COLO668 (cell line): ENCODE data around the gene HCFC1R1.

Source experiments
- DNase-seq: peaks from one replicate; lab custom pipeline; 2025; ENCODE audit not compliant: unreplicated experiment; lab: John Stamatoyannopoulos, UW

The HCFC1R1 gene

GRCh38 chr16:3004319-3004718, 19.4 kb downstream of the HCFC1R1 start:
- DNase-seq: peak; percentile 65

DNA sequence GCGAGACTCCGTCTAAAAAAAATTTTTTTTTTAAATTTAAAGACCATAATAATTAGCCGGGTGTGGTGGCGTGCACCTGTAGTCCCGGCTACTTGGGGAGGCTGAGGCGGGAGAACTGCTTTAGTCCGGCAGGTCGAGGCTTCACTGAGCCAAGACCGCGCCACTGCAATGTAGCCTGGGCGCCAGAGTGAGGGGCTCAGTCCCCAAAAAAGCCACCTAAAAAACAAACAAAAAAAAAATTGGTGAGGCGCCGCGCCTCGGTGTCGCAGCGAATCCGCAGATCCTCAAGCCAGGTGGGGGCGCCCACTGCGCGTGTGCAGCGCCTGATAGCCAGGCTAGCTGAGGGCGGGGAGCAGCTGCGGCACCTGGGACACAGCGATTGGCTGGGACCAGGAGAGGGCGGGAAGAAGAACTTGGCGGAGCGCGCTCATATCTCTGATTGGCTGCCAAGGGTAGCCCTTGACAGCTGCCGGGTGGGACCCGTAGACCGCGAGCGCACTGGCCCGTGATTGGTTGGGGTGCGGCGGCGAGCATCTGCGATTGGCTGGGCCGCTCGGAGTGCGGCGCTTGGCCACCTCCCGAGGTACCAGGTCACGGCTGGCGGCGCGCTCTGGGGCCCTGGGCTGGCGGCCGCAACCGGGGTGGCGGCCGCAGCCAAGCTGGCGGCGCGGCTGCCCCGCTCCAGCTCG, 20.0 kb downstream of the HCFC1R1 start:
- DNase-seq: peak; percentile 98

GRCh38 chr16:3001316-3001715, 22.4 kb downstream of the HCFC1R1 start:
- DNase-seq: no peak

DNA sequence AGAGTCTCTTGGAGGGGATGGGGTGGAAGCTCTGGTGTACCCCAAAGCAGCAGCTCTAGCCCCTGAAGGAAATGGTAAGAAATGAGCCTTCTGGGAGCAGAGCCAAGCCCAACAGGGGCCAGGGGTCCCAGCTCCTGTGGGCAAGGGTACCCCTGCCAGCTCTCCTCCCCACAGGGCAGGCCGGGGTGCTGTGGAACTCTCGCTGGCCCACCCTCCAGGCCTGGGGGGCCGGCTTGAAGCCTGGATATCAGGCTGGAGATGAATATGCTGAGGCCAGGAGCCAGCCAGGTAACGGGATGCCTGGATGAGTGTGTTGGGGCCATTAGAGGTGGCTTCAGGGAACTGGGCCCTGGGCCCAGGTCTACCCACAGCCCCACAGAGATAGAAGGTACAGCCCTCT, 23.2 kb downstream of the HCFC1R1 start:
- no peak for DNase-seq

DNA sequence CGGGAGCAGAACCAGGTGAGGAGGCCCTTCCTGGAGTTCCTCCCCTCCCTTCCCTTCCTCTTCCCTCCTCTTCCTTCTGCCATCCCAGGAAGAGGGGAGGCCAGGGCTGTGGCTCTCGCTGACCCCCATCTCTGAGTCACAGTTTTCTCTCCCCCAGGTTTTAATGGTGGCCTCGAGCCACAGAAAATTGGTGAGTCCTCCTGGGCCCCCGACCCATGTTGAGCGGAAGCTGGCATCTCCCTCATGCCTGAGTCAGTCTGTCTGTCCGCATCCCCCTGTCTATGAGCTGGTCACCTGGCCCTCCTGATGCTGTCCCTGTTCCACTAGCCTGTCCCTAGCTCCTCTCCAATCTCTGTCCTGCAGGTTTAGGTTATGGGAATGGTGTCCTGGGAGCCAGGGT, 23.8 kb downstream of the HCFC1R1 start:
- no peak for DNase-seq

GRCh38 chr16:2996298-2996697, 27.4 kb downstream of the HCFC1R1 start:
- no peak for DNase-seq

- DNase-seq: no peak
Measured at GRCh38 chr16:2992383-2993081, 31.2 kb downstream of the HCFC1R1 start.

DNA sequence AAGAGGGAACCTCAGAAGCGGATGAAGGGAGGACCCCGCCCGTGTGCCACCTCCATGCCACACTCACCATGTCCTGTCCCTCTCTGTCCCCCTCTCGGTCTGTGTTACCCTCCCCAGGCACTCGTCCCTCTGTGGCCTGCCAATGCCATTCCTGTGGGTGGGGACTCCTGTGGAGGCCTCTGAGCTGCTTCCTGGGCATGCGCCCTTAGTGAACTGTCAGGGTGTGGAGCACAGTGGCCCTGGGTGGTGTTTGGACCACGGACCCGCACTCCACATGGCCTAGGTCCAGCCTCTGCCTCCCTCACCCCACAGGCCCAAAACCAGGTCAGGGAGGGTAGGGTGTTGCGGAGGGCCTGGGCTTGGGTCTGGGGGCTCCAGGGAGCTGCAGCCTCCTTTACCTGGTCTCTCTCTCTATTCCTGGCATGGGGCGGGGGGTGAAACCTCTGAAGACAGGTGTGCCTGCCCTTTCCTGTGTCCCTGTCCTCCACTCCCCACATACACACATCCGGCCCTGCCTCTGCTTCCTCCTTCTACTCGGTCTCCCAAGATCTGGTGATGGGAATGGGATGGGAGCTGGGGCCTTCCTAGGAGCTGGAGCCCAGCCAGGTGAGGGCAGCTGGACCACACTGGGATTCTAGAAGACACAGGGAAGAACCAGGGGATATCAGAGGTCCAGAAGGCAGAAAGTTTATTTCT, 32.0 kb downstream of the HCFC1R1 start:
- no peak for DNase-seq

DNA sequence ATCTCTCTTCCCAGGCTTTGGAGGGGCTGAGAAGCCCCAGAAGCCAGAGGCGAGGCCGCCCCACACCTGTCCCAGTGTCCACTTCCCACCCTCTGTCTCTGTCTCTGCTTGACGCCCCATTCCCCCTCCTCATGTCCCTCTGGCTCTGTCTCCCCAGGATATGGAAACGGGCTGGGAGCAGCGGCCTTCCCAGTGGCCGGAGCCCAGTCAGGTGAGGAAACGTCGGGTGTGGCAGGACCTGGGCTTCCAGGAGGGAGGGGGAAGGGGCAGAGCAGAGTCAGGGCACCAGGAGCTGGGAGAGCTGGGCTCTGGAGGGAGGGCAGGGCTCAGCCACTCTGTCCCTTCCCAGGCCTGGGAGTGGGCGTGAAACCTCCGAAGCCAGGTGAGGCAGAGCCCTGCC, 32.9 kb downstream of the HCFC1R1 start:
- no peak for DNase-seq

GRCh38 chr16:2988590-2989099, 35.1 kb downstream of the HCFC1R1 start:
- DNase-seq: no peak

- DNase-seq: no peak
Measured at GRCh38 chr16:2987833-2988232, 35.9 kb downstream of the HCFC1R1 start.

GRCh38 chr16:2987286-2987685, 36.5 kb downstream of the HCFC1R1 start:
- DNase-seq: no peak

DNA sequence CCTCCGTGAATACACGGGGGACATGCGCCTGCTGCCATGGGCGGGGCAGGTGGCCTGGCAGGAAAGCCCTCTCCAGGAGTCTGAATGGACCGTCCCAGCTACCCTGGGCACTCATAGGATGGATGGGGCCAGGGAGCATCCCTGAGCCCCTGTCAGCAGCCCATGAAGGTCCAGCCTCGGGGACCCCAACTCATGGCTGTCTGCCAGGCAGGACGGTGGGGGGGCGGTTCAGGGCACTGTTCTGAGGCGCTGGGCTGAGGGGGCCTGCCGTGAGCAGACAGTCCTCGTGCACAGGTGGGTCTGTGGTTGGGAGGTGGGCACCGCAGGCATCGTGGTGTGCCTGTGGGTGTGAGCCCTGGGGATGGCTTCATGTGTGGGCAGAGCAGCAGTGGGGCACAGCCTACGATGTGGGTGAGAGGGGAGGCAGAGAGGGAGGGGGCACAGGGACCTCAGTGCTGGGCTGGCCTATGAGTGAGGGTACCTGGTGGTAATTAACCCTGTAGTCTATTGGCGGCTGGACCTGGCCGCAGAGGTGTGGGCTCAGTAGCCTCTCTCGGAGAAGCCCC, 37.0 kb downstream of the HCFC1R1 start:
- peak; percentile 34 for DNase-seq

GRCh38 chr16:2985893-2986355, 37.8 kb downstream of the HCFC1R1 start:
- peak; percentile 18 for DNase-seq

DNA sequence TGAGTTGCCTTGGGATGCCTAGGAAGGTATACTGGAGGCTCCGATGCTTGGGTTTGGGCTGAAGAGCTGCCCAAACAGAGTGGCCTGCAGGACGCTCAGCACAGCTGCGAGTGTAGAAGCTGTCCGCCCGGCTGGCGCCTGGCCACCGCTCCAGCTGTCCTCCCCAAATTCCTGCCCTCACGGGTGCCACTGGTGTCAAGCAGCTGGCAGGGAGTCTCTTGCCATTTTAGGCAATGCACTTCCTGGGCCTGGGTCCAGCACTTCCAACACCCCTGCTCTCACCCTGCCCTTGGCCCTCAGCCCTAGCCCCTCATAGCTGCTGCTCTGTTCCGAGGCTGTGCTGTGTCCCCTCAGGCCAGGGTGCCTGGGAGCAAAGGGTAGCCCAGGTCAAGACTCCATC, 38.3 kb downstream of the HCFC1R1 start:
- DNase-seq: no peak

GRCh38 chr16:2983706-2984136, 40.0 kb downstream of the HCFC1R1 start:
- DNase-seq: peak; percentile 86

GRCh38 chr16:2982402-2982801, 41.3 kb downstream of the HCFC1R1 start:
- no peak for DNase-seq

DNA sequence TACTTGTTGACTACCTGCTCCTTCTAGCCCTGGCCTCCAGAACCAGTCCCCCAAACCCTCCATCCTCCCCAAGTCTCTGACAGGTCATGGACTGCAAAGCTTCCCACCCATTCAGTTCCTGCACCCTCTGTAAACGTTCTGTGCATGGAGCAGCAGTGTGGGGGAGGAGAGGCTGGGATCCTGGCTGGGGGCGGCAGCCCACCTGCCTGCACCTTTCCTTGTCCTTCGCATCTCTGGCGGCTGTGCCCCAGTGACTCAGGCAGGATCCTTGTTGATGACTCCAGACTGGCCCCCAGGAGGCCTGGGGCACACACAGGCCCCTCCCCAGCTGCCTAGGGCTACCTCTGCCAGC, 41.9 kb downstream of the HCFC1R1 start:
- no peak for DNase-seq

DNA sequence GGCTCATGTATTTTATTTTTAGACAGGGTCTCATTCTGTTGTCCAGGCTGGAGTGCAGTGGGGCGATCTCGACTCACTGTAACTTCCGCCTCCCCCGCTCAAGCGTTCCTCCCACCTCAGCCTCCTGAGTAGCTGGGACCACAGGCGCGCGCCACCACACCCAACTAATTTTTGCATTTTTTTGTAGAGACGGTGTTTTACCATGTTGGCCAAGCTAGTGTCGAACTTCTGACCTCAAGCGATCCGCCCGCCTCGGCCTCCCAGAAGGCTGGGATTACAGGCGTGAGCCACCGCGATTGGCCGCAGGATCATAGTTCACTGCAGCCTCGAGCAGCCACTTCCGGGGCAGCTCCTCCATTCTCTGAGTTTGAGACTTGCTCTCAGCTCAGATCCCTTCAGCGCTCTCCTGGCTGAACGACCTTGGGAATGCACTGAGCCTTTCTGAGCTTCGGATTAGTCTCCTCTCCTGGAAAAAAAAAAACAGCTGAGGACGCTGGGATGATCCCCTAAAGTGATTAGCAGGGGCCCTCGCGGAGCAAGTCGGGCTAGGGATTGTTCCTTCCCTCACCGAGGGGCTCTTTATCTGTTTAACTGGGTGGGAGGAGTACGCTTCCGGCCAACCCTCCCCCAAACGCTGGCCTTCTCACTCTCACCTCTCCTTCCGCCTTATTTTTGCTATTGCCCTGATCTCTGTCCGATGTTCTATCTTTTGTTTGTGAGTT, 42.4 kb downstream of the HCFC1R1 start:
- no peak for DNase-seq

- peak; percentile 94 for DNase-seq
Measured at GRCh38 chr16:2980227-2981176, 43.2 kb downstream of the HCFC1R1 start, which contains the start of gene PKMYT1. Gene PKMYT1 (minus strand): TSS chr16:2980446. CDS start chr16:2979657, 789 bp downstream.
